Heart right ventricle (tissue), 16 donors: ENCODE results near the gene DHRS13. TPM values are rescaled to one million over a fixed set of nuclear protein-coding genes. Genes with fewer than 3 reads are reported as not detected.

Source experiments
- ATAC-seq, 8 donors: fragments of 200-7000 bp; cut with Tn5 transposase; one replicate each; pipeline ENCODE4 v1.9.1; 2020; ENCODE audit warnings: mild to moderate bottlenecking in 8 of 8, moderate library complexity in 8 of 8, moderate number of reproducible peaks in 1 of 8
- DNase-seq, 2 donors: peaks; one replicate each; pipeline ENCODE4 v3.0.0-alpha.2; 2020
- H3K27ac ChIP-seq, 10 donors: fragments of 200-600 bp; sonication (generic) in 2 of 10; one replicate each; pipeline versions ENCODE4 v1.5.0 to v1.8.0; 2020 to 2022; ENCODE audit warnings: mild to moderate bottlenecking in 3 of 10
- H3K27me3 ChIP-seq, 7 donors: fragments of 200-600 bp; one replicate each; pipeline ENCODE4 v1.8.0; 2021 to 2022; ENCODE audit warnings: mild to moderate bottlenecking in 2 of 7
- H3K36me3 ChIP-seq, 9 donors: fragments of 200-600 bp; sonication (generic) in 1 of 9; one replicate each; pipeline versions ENCODE4 v1.5.0 to v1.8.0; 2020 to 2022; ENCODE audit warnings: mild to moderate bottlenecking in 2 of 9
- H3K4me1 ChIP-seq, 9 donors: fragments of 200-600 bp; sonication (generic) in 1 of 9; one replicate each; pipeline versions ENCODE4 v1.5.0 to v1.8.0; 2020 to 2022; ENCODE audit warnings: mild to moderate bottlenecking in 4 of 9
- H3K4me3 ChIP-seq, 10 donors: fragments of 200-600 bp; sonication (generic) in 2 of 10; one replicate each; pipeline versions ENCODE4 v1.5.0 to v1.8.0; 2020 to 2022; ENCODE audit warnings: mild to moderate bottlenecking in 7 of 10, moderate library complexity in 2 of 10
- H3K9me3 ChIP-seq, 11 donors: fragments of 200-600 bp in 10 of 11; sonication (generic) in 2 of 11; one replicate each; pipeline versions ENCODE4 v1.5.0 to v1.8.0; 2013 to 2022; ENCODE audit warnings: mild to moderate bottlenecking in 2 of 11, control low read depth in 1 of 11, moderate library complexity in 1 of 11
- CTCF ChIP-seq, 9 donors: fragments of 200-600 bp; sonication (generic) in 2 of 9; IDR thresholded peaks; one replicate each; pipeline versions ENCODE4 v1.5.0 to v1.8.0; 2021 to 2022; ENCODE audit warnings: antibody characterized with exemption in 9 of 9, mild to moderate bottlenecking in 5 of 9, moderate library complexity in 1 of 9
- WGBS, 2 donors: extraction: QIAGEN DNeasy Blood & Tissue Kit; methylation state at CpG; one replicate each; pipeline ENCODE4 v1.1.7; 2013; ENCODE audit warnings: inconsistent platforms in 1 of 2; 5-methylcytosine and 5-hydroxymethylcytosine counted together
- intact Hi-C, 10 donors: fragments of 100-400 bp; cut with DNase I; formaldehyde crosslinking; loops; one replicate each; pipeline versions ENCODE4 v1.11.1 to v1.14.2; 2022
- polyA plus RNA-seq, 2 donors: library from polyadenylated mRNA; stranded (reverse); fragments of 200-250 nt; gene quantifications; one replicate each; pipeline ENCODE4 v1.2.3, GENCODE V29; 2013
- total RNA-seq, 10 donors: library from RNA; stranded (reverse); fragmentation: NEBNext Ultra II Directional in 3 of 10; extraction: Animal tissue kit (Norgen Biotek cat#: 25700) in 3 of 10; gene quantifications; one replicate each; pipeline versions ENCODE4 v1.2.1 to v1.2.4, GENCODE V29; 2021 to 2023
- donor health status: Arrhythmogenic right ventricular cardiomyopathy.
- donor health status: ischemic (EF 13 %, LVEDD 7.1; RV severe dilation, severe dysfunction).
- donor health status: healthy with polysubstance abuse.
- donor health status: DM: no; HTN: yes; CAD: no.
- donor health status: DM: no; HTN: no; CAD: no.
- donor health status: ischemic (EF 25% LVEDD 6.9; RV normal size, moderate dysfunction).
- donor health status: ischemic (EF 25% LVEDD 5.7; RV mildly dilated, moderate dysfunction).
- donor health status: healthy.
- donor health status: DM: yes; HTN: yes; CAD: no.
- donor health status: Ischemic cardiomyopathy.
- donor health status: ischemic (EF 35%, LVEDD 5.7; RV mildly dilated, moderate dysfunction).
- donor health status: nonischemic (EF 11% LVEDD 7.7; RV severe dilation, severe dysfunction).
- donor health status: DM: yes; HTN: yes; CAD: no.
- donor health status: PGD.
- donor health status: ischemic (EF 29% LVEDD 5.4; RV normal size, mild dysfunction).
- donor health status: nonischemic (EF 23%, LVEDD 6.1; RV moderate dilation, normal function).

The DHRS13 gene
- total and polyA plus RNA-seq, 12 donors, result 1.1 to 5.6 (median 2.6) TPM

- DNase-seq (no peak), ATAC-seq (no peak)
- no peak for TF ChIP-seq CTCF (IDR thresholded peaks at IDR 0.05)
- intact Hi-C loops, result loop anchor here in 1 of 10 donors (10.0 kb wide), 1 partner anchor 101 kb away; no protein-coding TSS in a partner anchor
- Histone ChIP-seq H3K27me3 (no peaks in the 10 kb centered on the region), H3K9me3 (no peaks in the 10 kb centered on the region), H3K27ac (no peak overlapping the region), H3K4me3 (no peak overlapping the region), H3K4me1 (no peaks in the 10 kb centered on the region), H3K36me3 (peaks cover 0 to 13% (median 0%) of the 10 kb centered on the region in 9 donors)
- 84 to 88% methylated on average over 13 of the region's 13 CpGs for WGBS, 2 donors
Observed at GRCh38 chr17:28865946-28866752, 36.7 kb downstream of the DHRS13 start.

GRCh38 chr17:28864991-28865849 is 37.7 kb downstream of the DHRS13 start:
- WGBS, 2 donors, result 72 to 76% methylated on average over 11 of the region's 11 CpGs
- Histone ChIP-seq H3K4me3 (no peak overlapping the region), H3K36me3 (peaks cover 0 to 22% (median 6%) of the 10 kb centered on the region in 9 donors), H3K9me3 (no peaks in the 10 kb centered on the region), H3K4me1 (no peaks in the 10 kb centered on the region), H3K27me3 (no peaks in the 10 kb centered on the region), H3K27ac (no peak overlapping the region)
- no peak for TF ChIP-seq CTCF (IDR thresholded peaks at IDR 0.05)
- intact Hi-C loops, result loop anchor here in 1 of 10 donors (10.0 kb wide), 1 partner anchor 100 kb away; no protein-coding TSS in a partner anchor
- DNase-seq, result no peak
- peak in 5 of 8 donors; percentile 20 to 54 (median 46) for ATAC-seq

- DNase-seq, result no peak
- no peaks in the 10 kb centered on the region for H3K9me3 ChIP-seq
- no peak overlapping the region for H3K4me3 ChIP-seq
- no peaks in the 10 kb centered on the region for H3K4me1 ChIP-seq
- no peak for TF ChIP-seq CTCF (IDR thresholded peaks at IDR 0.05)
- intact Hi-C loops, result loop anchor here in 1 of 10 donors (10.0 kb wide), 1 partner anchor 99 kb away; no protein-coding TSS in a partner anchor
- peaks cover 0 to 35% (median 17%) of the 10 kb centered on the region in 9 donors for H3K36me3 ChIP-seq
- H3K27me3 ChIP-seq, result no peaks in the 10 kb centered on the region
- ATAC-seq, result no peak
- H3K27ac ChIP-seq, result no peak overlapping the region
- WGBS, 2 donors, result 89 to 95% methylated on average over 1 of the region's 1 CpG
Observed at GRCh38 chr17:28863953-28864352, 38.9 kb downstream of the DHRS13 start.

DNA sequence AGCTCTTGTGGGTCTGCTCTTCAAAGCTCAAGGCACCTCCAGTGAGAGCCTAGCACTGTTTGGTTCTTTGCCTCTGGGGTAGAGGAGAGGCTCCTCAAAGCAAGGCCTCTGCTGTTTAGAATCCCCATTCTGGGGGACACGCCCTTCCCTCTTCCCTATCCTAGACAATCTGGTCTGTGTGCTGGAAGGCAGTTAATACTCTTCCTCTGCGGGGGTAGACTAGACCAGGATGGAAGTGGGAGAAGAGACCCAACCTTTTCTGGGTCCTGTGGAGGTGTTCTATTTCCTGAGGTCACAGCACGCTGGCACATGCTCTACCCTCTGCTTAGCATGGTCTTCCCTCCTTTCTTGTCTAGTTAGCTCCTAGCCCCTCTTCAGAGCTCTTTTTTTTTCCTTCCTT is 40.3 kb downstream of the DHRS13 start:
- Histone ChIP-seq H3K27me3 (no peaks in the 10 kb centered on the region), H3K36me3 (peaks cover 0 to 49% (median 24%) of the 10 kb centered on the region in 9 donors), H3K4me1 (no peaks in the 10 kb centered on the region), H3K9me3 (no peaks in the 10 kb centered on the region), H3K27ac (no peak overlapping the region), H3K4me3 (no peak overlapping the region)
- 90 to 92% methylated on average over 3 of the region's 3 CpGs for WGBS, 2 donors
- TF ChIP-seq CTCF (IDR thresholded peaks at IDR 0.05), result no peak
- intact Hi-C loops, result loop anchor here in 1 of 10 donors (10.0 kb wide), 1 partner anchor 98 kb away; no protein-coding TSS in a partner anchor
- ATAC-seq, result no peak
- no peak for DNase-seq
